Kidney glomerular epithelial cell (primary cell): ENCODE results near the gene ALOX5AP.

Experiments
- DNase-seq: peaks from one replicate; lab custom pipeline; 2025; lab: John Stamatoyannopoulos, UW

Gene ALOX5AP

GRCh38 chr13:30796631-30797601 is 61.6 kb downstream of the ALOX5AP start:
- no peak for DNase-seq

- DNase-seq: no peak
Observed at GRCh38 chr13:30797847-30798535, 62.6 kb downstream of the ALOX5AP start.

GRCh38 chr13:30798776-30799355 is 63.5 kb downstream of the ALOX5AP start:
- no peak for DNase-seq

- DNase-seq: no peak
Observed at GRCh38 chr13:30799356-30799824, 64.0 kb downstream of the ALOX5AP start.

- DNase-seq: no peak
Observed at GRCh38 chr13:30800107-30800506, 64.8 kb downstream of the ALOX5AP start.

- DNase-seq: no peak
Observed at GRCh38 chr13:30802501-30802900, 67.2 kb downstream of the ALOX5AP start.

- DNase-seq: peak; percentile 74
Observed at GRCh38 chr13:30802953-30803478, 67.7 kb downstream of the ALOX5AP start.

- DNase-seq: no peak
Observed at GRCh38 chr13:30803749-30804148, 68.4 kb downstream of the ALOX5AP start.

- no peak for DNase-seq
Observed at GRCh38 chr13:30804474-30804873, 69.1 kb downstream of the ALOX5AP start.

- DNase-seq: no peak
Observed at GRCh38 chr13:30805132-30805537, 69.8 kb downstream of the ALOX5AP start.

GRCh38 chr13:30805603-30806011 is 70.3 kb downstream of the ALOX5AP start:
- DNase-seq: peak; percentile 79

GRCh38 chr13:30806784-30807183 is 71.4 kb downstream of the ALOX5AP start:
- DNase-seq: peak; percentile 42

GRCh38 chr13:30807392-30807791 is 72.0 kb downstream of the ALOX5AP start:
- DNase-seq: no peak

GRCh38 chr13:30808600-30808999 is 73.3 kb downstream of the ALOX5AP start:
- DNase-seq: no peak

GRCh38 chr13:30809787-30810186 is 74.4 kb downstream of the ALOX5AP start:
- DNase-seq: no peak

- DNase-seq: no peak
Observed at GRCh38 chr13:30810261-30810701, 74.9 kb downstream of the ALOX5AP start.

GRCh38 chr13:30810801-30811200 is 75.5 kb downstream of the ALOX5AP start:
- no peak for DNase-seq
